ENCODE data around the gene SLAMF8.

DNA sequence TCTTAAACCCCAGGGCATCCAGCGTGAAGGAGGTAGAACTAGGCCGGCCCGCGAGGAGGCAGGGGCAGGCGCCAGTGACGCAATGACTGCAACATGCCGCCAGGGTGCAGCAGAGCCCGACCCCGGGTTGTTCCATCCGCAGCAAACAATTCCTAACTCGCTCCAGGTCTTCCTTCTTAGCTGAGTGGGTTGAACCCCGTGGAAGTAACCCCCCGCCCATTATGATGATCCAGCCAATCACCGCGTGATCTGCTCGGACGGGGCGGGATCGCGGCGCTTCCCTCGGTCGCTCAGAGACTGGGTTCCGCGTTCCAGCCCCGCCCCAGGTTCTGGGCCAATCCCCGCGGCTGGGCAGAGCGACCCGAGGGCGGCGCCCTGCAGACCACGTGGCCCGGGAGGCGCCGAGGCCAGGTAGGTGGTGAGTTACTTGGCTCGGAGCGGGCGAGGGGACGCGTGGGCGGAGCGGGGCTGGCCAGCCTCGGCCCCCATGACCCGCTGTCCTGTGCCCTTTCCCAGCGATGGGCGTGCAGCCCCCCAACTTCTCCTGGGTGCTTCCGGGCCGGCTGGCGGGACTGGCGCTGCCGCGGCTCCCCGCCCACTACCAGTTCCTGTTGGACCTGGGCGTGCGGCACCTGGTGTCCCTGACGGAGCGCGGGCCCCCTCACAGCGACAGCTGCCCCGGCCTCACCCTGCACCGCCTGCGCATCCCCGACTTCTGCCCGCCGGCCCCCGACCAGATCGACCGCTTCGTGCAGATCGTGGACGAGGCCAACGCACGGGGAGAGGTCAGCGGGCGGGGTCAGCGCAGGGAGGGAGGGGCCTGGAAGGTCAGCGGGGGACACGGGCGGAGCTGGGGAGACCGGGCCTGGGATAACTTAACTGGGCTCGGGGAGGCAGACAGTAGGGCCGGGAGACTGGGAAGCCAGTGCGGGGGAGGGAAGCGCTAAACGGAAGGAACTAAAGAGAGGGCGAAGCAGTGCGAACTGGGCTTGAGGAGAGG is 45.8 kb upstream of the SLAMF8 start, which contains the start of gene DUSP23:
- TF ChIP-seq, protein P1, sequence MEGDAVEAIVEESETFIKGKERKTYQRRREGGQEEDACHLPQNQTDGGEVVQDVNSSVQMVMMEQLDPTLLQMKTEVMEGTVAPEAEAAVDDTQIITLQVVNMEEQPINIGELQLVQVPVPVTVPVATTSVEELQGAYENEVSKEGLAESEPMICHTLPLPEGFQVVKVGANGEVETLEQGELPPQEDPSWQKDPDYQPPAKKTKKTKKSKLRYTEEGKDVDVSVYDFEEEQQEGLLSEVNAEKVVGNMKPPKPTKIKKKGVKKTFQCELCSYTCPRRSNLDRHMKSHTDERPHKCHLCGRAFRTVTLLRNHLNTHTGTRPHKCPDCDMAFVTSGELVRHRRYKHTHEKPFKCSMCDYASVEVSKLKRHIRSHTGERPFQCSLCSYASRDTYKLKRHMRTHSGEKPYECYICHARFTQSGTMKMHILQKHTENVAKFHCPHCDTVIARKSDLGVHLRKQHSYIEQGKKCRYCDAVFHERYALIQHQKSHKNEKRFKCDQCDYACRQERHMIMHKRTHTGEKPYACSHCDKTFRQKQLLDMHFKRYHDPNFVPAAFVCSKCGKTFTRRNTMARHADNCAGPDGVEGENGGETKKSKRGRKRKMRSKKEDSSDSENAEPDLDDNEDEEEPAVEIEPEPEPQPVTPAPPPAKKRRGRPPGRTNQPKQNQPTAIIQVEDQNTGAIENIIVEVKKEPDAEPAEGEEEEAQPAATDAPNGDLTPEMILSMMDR (IDR thresholded peaks at IDR 0.05) = peak; percentile 78
- no peak for TF ChIP-seq EZH2 (IDR thresholded peaks at IDR 0.05; ENCODE audit: borderline replicate concordance, insufficient read depth, low read depth, low read length, poor library complexity, severe bottlenecking)
